CD14-positive monocyte (primary cell): ENCODE measurements around the gene PDAP1. TPM values are rescaled to one million over a fixed set of nuclear protein-coding genes. Genes with fewer than 3 reads are reported as not detected.

Experiments
- DNase-seq, 3 donors: peaks; one replicate each; pipeline ENCODE4 v3.0.0-alpha.2; 2011 to 2022
- H2AFZ ChIP-seq: 2 replicates; pipeline ENCODE4 v1.6.0; 2012; ENCODE audit warnings: mild to moderate bottlenecking, low read depth, low read length, inconsistent platforms; ENCODE audit not compliant: insufficient read depth, poor library complexity, severe bottlenecking
- H3K27ac ChIP-seq, 2 donors: 1 replicate in 1 of 2; 2 replicates in 1 of 2; pipeline ENCODE4 v1.5.1; 2012 to 2013; ENCODE audit warnings: low read length in 2 of 2, control low read depth in 1 of 2, inconsistent platforms in 1 of 2, low read depth in 1 of 2, mild to moderate bottlenecking in 1 of 2
- H3K27me3 ChIP-seq, 2 donors: one replicate each; pipeline versions ENCODE4 v1.6.0 to v1.6.1; 2011 to 2013; ENCODE audit warnings: low read length in 2 of 2; ENCODE audit not compliant: control insufficient read depth in 2 of 2, insufficient read depth in 2 of 2
- H3K36me3 ChIP-seq, 2 donors: replicated peaks in 1 of 2; 1 replicate in 1 of 2; 2 replicates in 1 of 2; pipeline versions ENCODE4 v1.5.1 to v1.6.1; 2012 to 2013; ENCODE audit warnings: low read length in 2 of 2, control low read depth in 1 of 2, inconsistent platforms in 1 of 2, mild to moderate bottlenecking in 1 of 2; ENCODE audit not compliant: insufficient read depth in 2 of 2, control insufficient read depth in 1 of 2
- H3K4me1 ChIP-seq, 2 donors: 1 replicate in 1 of 2; 2 replicates in 1 of 2; pipeline versions ENCODE4 v1.5.1 to v1.6.1; 2012 to 2013; ENCODE audit warnings: low read length in 2 of 2, control low read depth in 1 of 2, inconsistent platforms in 1 of 2, mild to moderate bottlenecking in 1 of 2, moderate library complexity in 1 of 2; ENCODE audit not compliant: insufficient read depth in 2 of 2, control insufficient read depth in 1 of 2
- H3K4me2 ChIP-seq: replicated peaks from 2 replicates; pipeline ENCODE3; 2012; ENCODE audit warnings: low read length, moderate library complexity, mild to moderate bottlenecking; ENCODE audit not compliant: poor library complexity, severe bottlenecking; ENCODE audit errors: extremely low read depth
- H3K4me3 ChIP-seq, 3 experiments: fragments of 200-600 bp in 1 of 3; sonication (generic) in 1 of 3; replicated peaks in 1 of 3; 1 replicate in 2 of 3; 2 replicates in 1 of 3; pipeline ENCODE4 v1.5.1; 2011 to 2013; ENCODE audit warnings: low read length in 3 of 3, mild to moderate bottlenecking in 3 of 3, control low read depth in 2 of 3, low read depth in 2 of 3, inconsistent platforms in 1 of 3, moderate library complexity in 1 of 3
- H3K79me2 ChIP-seq: 2 replicates; pipeline ENCODE4 v1.6.0; 2012; ENCODE audit warnings: mild to moderate bottlenecking, control low read depth, inconsistent platforms, low read length, moderate library complexity; ENCODE audit not compliant: insufficient read depth
- H3K9ac ChIP-seq: 2 replicates; pipeline ENCODE4 v1.6.0; 2017; ENCODE audit warnings: low read length, mild to moderate bottlenecking; ENCODE audit not compliant: insufficient read depth, poor library complexity, severe bottlenecking
- H3K9me3 ChIP-seq, 2 donors: replicated peaks in 1 of 2; 1 replicate in 1 of 2; 2 replicates in 1 of 2; pipeline versions ENCODE4 v1.5.1 to v1.6.1; 2012 to 2013; ENCODE audit warnings: low read length in 2 of 2, control low read depth in 1 of 2; ENCODE audit not compliant: control insufficient read depth in 1 of 2, insufficient read depth in 1 of 2
- H4K20me1 ChIP-seq: 2 replicates; pipeline ENCODE4 v1.6.0; 2012; ENCODE audit warnings: mild to moderate bottlenecking, low read length, control low read depth, moderate library complexity; ENCODE audit not compliant: insufficient read depth
- H3K27ac Mint-ChIP-seq, 7 donors: one replicate each; pipeline ENCODE4 v1.8.0; 2020; ENCODE audit warnings: mild to moderate bottlenecking in 7 of 7, mixed read lengths in 7 of 7, moderate library complexity in 6 of 7, inconsistent platforms in 2 of 7
- H3K27me3 Mint-ChIP-seq, 3 donors: one replicate each; pipeline ENCODE4 v1.8.0; 2021 to 2022; ENCODE audit warnings: low read depth in 3 of 3, mild to moderate bottlenecking in 3 of 3, mixed read lengths in 3 of 3, moderate library complexity in 3 of 3, inconsistent platforms in 1 of 3
- H3K36me3 Mint-ChIP-seq, 2 donors: one replicate each; pipeline ENCODE4 v1.8.0; 2020; ENCODE audit warnings: mixed read lengths in 2 of 2, inconsistent platforms in 1 of 2, mild to moderate bottlenecking in 1 of 2
- H3K4me1 Mint-ChIP-seq: one replicate; pipeline ENCODE4 v1.8.0; 2020; ENCODE audit warnings: mild to moderate bottlenecking, mixed read lengths
- H3K4me3 Mint-ChIP-seq, 2 donors: one replicate each; pipeline ENCODE4 v1.8.0; 2020; ENCODE audit warnings: mild to moderate bottlenecking in 2 of 2, mixed read lengths in 2 of 2, moderate library complexity in 1 of 2
- H3K9me3 Mint-ChIP-seq, 7 donors: one replicate each; pipeline ENCODE4 v1.8.0; 2020 to 2022; ENCODE audit warnings: mixed read lengths in 7 of 7, mild to moderate bottlenecking in 6 of 7, moderate library complexity in 6 of 7, inconsistent platforms in 2 of 7
- WGBS: methylation state at CpG from one replicate; pipeline ENCODE4 v1.1.5; 2013; ENCODE audit warnings: missing lambda C conversion rate; ENCODE audit not compliant: insufficient coverage; 5-methylcytosine and 5-hydroxymethylcytosine counted together
- intact Hi-C, 2 donors: fragments of 100-400 bp; cut with micrococcal nuclease; formaldehyde crosslinking; loops; one replicate each; pipeline versions ENCODE4 v1.15.0 to v1.15.1; 2023
- polyA plus RNA-seq, 3 donors: library from polyadenylated mRNA; depleted of rRNA in 1 of 3; unstranded in 2 of 3; stranded (reverse) in 1 of 3; fragments of 300-500 nt in 2 of 3; fragments of >200 nt in 1 of 3; fragmentation: Illumina TruSeq in 2 of 3; gene quantifications; 1 replicate in 2 of 3; 2 replicates in 1 of 3; pipeline ENCODE4 v1.2.3, GENCODE V29; 2012 to 2021
- TF ChIP-seq, protein P1 (sequence below): fragments of 200-600 bp; IDR thresholded peaks from one replicate; pipeline ENCODE4 v1.8.0; 2022; ENCODE audit warnings: antibody characterized with exemption, mild to moderate bottlenecking

The PDAP1 gene
- polyA plus RNA-seq, 3 donors, result 9.8 to 43.3 (median 16.2) TPM

DNA sequence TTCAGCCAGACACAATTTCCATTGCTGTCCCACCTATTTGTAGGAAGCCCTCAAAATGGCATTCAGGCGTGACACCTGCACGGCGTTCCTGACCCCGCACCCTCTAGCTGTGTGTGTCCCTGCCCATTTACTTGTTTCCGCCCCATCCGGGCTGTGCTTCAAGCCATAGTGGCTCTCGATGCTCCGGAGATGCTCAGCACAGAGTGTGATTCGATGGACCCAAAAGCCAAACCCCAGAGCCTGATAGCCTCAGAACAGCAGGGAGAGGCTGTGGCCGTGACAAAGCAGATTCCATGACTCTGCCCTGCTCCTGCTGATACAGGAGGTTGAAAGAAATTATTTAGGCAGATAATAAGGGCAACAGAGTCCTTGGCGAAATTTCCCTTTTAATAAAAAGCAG lies 13.8 kb upstream of the PDAP1 start:
- Mint-ChIP-seq H3K27ac (peak overlapping the region in 2 of 7 donors; percentile 33 to 72), H3K9me3 (peaks cover 0 to 2% (median 0%) of the 10 kb centered on the region in 7 donors), H3K27me3 (peaks cover 0 to 2% (median 0%) of the 10 kb centered on the region in 3 donors), H3K36me3 (peaks cover 70 to 85% of the 10 kb centered on the region in 2 donors), H3K4me1 (no peaks in the 10 kb centered on the region), H3K4me3 (no peak overlapping the region)
- no peaks in the 10 kb centered on the region for H3K79me2 ChIP-seq
- WGBS, result 96% methylated on average over 9 of the region's 11 CpGs
- no peak overlapping the region for H3K4me2 ChIP-seq
- H2AFZ ChIP-seq, result no peak overlapping the region
- no peak overlapping the region for H3K4me3 ChIP-seq
- H3K27ac ChIP-seq, result no peak overlapping the region
- no peak overlapping the region for H3K9ac ChIP-seq
- no peak for DNase-seq
- H3K9me3 ChIP-seq, result no peaks in the 10 kb centered on the region
- TF ChIP-seq, protein P1, sequence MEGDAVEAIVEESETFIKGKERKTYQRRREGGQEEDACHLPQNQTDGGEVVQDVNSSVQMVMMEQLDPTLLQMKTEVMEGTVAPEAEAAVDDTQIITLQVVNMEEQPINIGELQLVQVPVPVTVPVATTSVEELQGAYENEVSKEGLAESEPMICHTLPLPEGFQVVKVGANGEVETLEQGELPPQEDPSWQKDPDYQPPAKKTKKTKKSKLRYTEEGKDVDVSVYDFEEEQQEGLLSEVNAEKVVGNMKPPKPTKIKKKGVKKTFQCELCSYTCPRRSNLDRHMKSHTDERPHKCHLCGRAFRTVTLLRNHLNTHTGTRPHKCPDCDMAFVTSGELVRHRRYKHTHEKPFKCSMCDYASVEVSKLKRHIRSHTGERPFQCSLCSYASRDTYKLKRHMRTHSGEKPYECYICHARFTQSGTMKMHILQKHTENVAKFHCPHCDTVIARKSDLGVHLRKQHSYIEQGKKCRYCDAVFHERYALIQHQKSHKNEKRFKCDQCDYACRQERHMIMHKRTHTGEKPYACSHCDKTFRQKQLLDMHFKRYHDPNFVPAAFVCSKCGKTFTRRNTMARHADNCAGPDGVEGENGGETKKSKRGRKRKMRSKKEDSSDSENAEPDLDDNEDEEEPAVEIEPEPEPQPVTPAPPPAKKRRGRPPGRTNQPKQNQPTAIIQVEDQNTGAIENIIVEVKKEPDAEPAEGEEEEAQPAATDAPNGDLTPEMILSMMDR, result no peak
- H3K36me3 ChIP-seq, result peaks cover 66 to 87% of the 10 kb centered on the region in 2 donors
- no peaks in the 10 kb centered on the region for H3K4me1 ChIP-seq
- intact Hi-C loops, result no loop called here
- H4K20me1 ChIP-seq, result peaks cover 25% of the 10 kb centered on the region
- H3K27me3 ChIP-seq, result no peaks in the 10 kb centered on the region

DNA sequence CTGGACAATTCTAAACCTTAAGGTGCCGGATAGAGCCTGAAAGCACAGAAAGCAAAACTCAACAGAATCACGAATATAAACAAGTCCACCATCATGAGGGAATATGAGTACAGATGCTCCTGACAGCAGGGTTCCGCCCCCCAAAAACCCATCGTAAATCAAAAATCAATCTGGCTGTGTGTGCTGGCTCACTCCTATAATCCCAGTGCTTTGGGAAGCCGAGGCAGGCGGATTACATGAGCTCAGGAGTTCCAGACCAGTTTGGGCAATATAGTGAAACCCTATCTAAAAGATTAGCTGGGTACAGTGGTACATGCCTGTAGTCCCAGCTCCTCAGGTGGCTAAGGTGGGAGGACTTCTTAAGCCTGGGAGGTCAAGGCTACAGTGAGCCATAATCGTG lies 12.6 kb upstream of the PDAP1 start:
- 100% methylated on average over 2 of the region's 7 CpGs for WGBS
- peaks cover 74 to 98% of the 10 kb centered on the region in 2 donors for H3K36me3 ChIP-seq
- H3K36me3 Mint-ChIP-seq, result peaks cover 77 to 92% of the 10 kb centered on the region in 2 donors

More for the DNA sequence above, 12.6 kb upstream of the PDAP1 start:
- Histone ChIP-seq H3K27me3 (no peaks in the 10 kb centered on the region), H2AFZ (no peak overlapping the region), H3K4me3 (no peak overlapping the region), H4K20me1 (peaks cover 29% of the 10 kb centered on the region), H3K9ac (no peak overlapping the region), H3K27ac (no peak overlapping the region), H3K4me1 (no peaks in the 10 kb centered on the region), H3K9me3 (no peaks in the 10 kb centered on the region), H3K4me2 (no peak overlapping the region), H3K79me2 (no peaks in the 10 kb centered on the region)
- Mint-ChIP-seq H3K4me3 (no peak overlapping the region), H3K4me1 (no peaks in the 10 kb centered on the region), H3K27me3 (peaks cover 0 to 2% (median 0%) of the 10 kb centered on the region in 3 donors), H3K27ac (peak overlapping the region in 4 of 7 donors; percentile 17 to 63 (median 32)), H3K9me3 (no peaks in the 10 kb centered on the region)
- TF ChIP-seq, protein P1, result no peak
- DNase-seq, result no peak
- intact Hi-C loops, result no loop called here
